HepG2 (cell line): ENCODE data around the gene SASH1. TPM values are rescaled to one million over a fixed set of nuclear protein-coding genes. Genes with fewer than 3 reads are reported as not detected.
A peak's percentile ranks its signal among the peaks of the same experiment; 100 is the strongest.

Experiments
- ATAC-seq: fragments of 200-7000 bp; cut with Tn5 transposase; 3 replicates; pipeline ENCODE4 v1.9.1; 2020; ENCODE audit warnings: mild to moderate bottlenecking, moderate library complexity
- BruUV-seq: library from RNA; stranded (reverse); fragments of 400-500 nt; replicated peaks from 2 replicates; lab custom pipeline; 2021; lab: Mats Ljungman, UMichigan
- CTCF ChIA-PET: fragments of 300-600 bp; formaldehyde crosslinking; extraction: SDS; loops from one replicate; lab custom pipeline; 2021; ENCODE audit warnings: low total read pairs, inconsistent platforms, low intra/inter-chr PET ratio; lab: Yijun Ruan, JAX
- POLR2A ChIA-PET: fragments of 350-600 bp; sonication (Branson Sonifier 250); formaldehyde crosslinking; loops from one replicate; lab custom pipeline; 2020; ENCODE audit warnings: antibody characterized with exemption, inconsistent platforms; lab: Yijun Ruan, JAX
- DNase-seq: peaks from one replicate; pipeline ENCODE4 v3.0.0-alpha.2; 2015; ENCODE audit warnings: low spot score
- FAIRE-seq: peaks from 3 replicates; lab custom pipeline; 2011; peaks lifted over from hg19 to GRCh38; lab: Jason Lieb, UNC
- H2AFZ ChIP-seq: one replicate; pipeline ENCODE4 v1.6.1; 2011; ENCODE audit warnings: low read length, inconsistent platforms
- H3K27ac ChIP-seq: fragments of 300-600 bp; 3 replicates; pipeline ENCODE4 v1.8.0; 2011; ENCODE audit warnings: mixed run types, mild to moderate bottlenecking, mixed read lengths, low read length, inconsistent platforms; ENCODE audit not compliant: insufficient read depth; ENCODE audit errors: extremely low read length
- H3K27me3 ChIP-seq, 2 experiments: fragments of 200-600 bp in 1 of 2; 2 replicates in 1 of 2; 3 replicates in 1 of 2; pipeline versions ENCODE4 v1.6.0 to v1.8.0; 2011; ENCODE audit warnings: low read length in 2 of 2, mild to moderate bottlenecking in 2 of 2, moderate library complexity in 2 of 2, inconsistent platforms in 1 of 2; ENCODE audit not compliant: insufficient read depth in 2 of 2, control insufficient read depth in 1 of 2
- H3K36me3 ChIP-seq, 2 experiments: fragments of 200-600 bp in 1 of 2; replicated peaks in 1 of 2; 2 replicates in 1 of 2; 3 replicates in 1 of 2; pipeline versions ENCODE4 v1.5.1 to v1.8.0; 2011; ENCODE audit warnings: low read length in 2 of 2, inconsistent platforms in 1 of 2; ENCODE audit not compliant: insufficient read depth in 2 of 2, control insufficient read depth in 1 of 2
- H3K4me1 ChIP-seq: 2 replicates; pipeline ENCODE4 v1.5.1; 2012; ENCODE audit warnings: low read length, inconsistent platforms; ENCODE audit not compliant: insufficient read depth
- H3K4me2 ChIP-seq: 2 replicates; pipeline ENCODE4 v1.6.0; 2011; ENCODE audit warnings: low read depth, low read length, inconsistent platforms
- H3K4me3 ChIP-seq, 3 experiments: fragments of 200-600 bp in 1 of 3; sonication (generic), shearing (Covaris generic) in 1 of 3; replicated peaks in 1 of 3; 2 replicates each; pipeline ENCODE4 v1.5.1; 2011 to 2016; ENCODE audit warnings: low read length in 3 of 3, inconsistent platforms in 2 of 3, low read depth in 2 of 3, mild to moderate bottlenecking in 2 of 3, control low read depth in 1 of 3, mixed read lengths in 1 of 3; ENCODE audit not compliant: insufficient read depth in 1 of 3
- H3K79me2 ChIP-seq: one replicate; pipeline ENCODE4 v1.6.1; 2011; ENCODE audit warnings: low read length, inconsistent platforms; ENCODE audit not compliant: insufficient read depth
- H3K9ac ChIP-seq: 2 replicates; pipeline ENCODE4 v1.6.0; 2011; ENCODE audit warnings: mild to moderate bottlenecking, low read depth, low read length, inconsistent platforms; ENCODE audit not compliant: insufficient read depth
- H3K9me3 ChIP-seq: 2 replicates; pipeline ENCODE4 v1.5.1; 2012; ENCODE audit warnings: mild to moderate bottlenecking, low read length
- H4K20me1 ChIP-seq: 2 replicates; pipeline ENCODE4 v1.6.0; 2011; ENCODE audit warnings: inconsistent platforms, mild to moderate bottlenecking, low read length, moderate library complexity; ENCODE audit not compliant: insufficient read depth
- IKZF1 ChIP-seq: fragments of 450-650 bp; IDR thresholded peaks from 2 replicates; pipeline ENCODE4 v1.7.1; 2016
- PAF1 ChIP-seq: IDR thresholded peaks from 2 replicates; pipeline ENCODE4 v1.6.1; 2016; ENCODE audit warnings: missing genetic modification reagents, missing compliant biosample characterization
- SOX6 ChIP-seq, 2 experiments: fragments of 450-650 bp in 1 of 2; sonication (generic) in 1 of 2; formaldehyde crosslinking in 1 of 2; IDR thresholded peaks; 2 replicates each; pipeline versions ENCODE4 v1.4.0 to v1.6.1; 2017 to 2020; ENCODE audit warnings: antibody characterized with exemption in 1 of 2, mild to moderate bottlenecking in 1 of 2, missing genetic modification reagents in 1 of 2
- TBX2 ChIP-seq: sonication (generic); formaldehyde crosslinking; IDR thresholded peaks from 2 replicates; pipeline ENCODE4 v1.5.0; 2020; ENCODE audit warnings: missing genetic modification reagents, mild to moderate bottlenecking, borderline replicate concordance
- ZNF430 ChIP-seq: sonication (generic); formaldehyde crosslinking; IDR thresholded peaks from 2 replicates; pipeline ENCODE4 v1.9.0; 2021; ENCODE audit warnings: mild to moderate bottlenecking, missing genetic modification reagents
- WGBS: methylation state at CpG from one replicate; pipeline ENCODE4 v1.1.6; 2017; ENCODE audit warnings: low lambda C conversion rate; 5-methylcytosine and 5-hydroxymethylcytosine counted together
- in situ Hi-C: cut with HindIII; loops from 2 replicates; pipeline ENCODE4 v1.10.0; 2017; ENCODE audit warnings: low pct_unique_long_range_greater_than_20kb; ENCODE audit not compliant: extremely low pct_ligation_motif_present
- intact Hi-C: fragments of 100-400 bp; cut with micrococcal nuclease; formaldehyde crosslinking; loops from one replicate; pipeline ENCODE4 v1.10.0; 2022; ENCODE audit not compliant: unreplicated experiment
- polyA plus RNA-seq, 8 experiments: library from polyadenylated mRNA; depleted of rRNA in 3 of 8; stranded (reverse) in 7 of 8; unstranded in 1 of 8; fragments of >200 nt; fragmentation: Illumina TruSeq in 4 of 8; extraction: Trizol in 4 of 8; gene quantifications; 2 replicates each; pipeline versions ENCODE4 v1.2.1 to v1.2.3, GENCODE V29; 2011 to 2016; ENCODE audit warnings: low read depth in 4 of 8, missing spikeins in 1 of 8, mixed read lengths in 1 of 8; ENCODE audit not compliant: insufficient read depth in 1 of 8
- total RNA-seq, 5 experiments: library from RNA; depleted of rRNA; stranded (reverse); fragments of >200 nt; fragmentation: Illumina TruSeq; extraction: Trizol; gene quantifications; 2 replicates each; pipeline ENCODE4 v1.2.3, GENCODE V29; 2016; ENCODE audit warnings: low read depth in 1 of 5
- TF ChIP-seq, protein P1 (sequence below): sonication (generic); formaldehyde crosslinking; IDR thresholded peaks from 2 replicates; pipeline ENCODE4 v1.5.0; 2020; ENCODE audit warnings: missing genetic modification reagents
- TF ChIP-seq, protein P2 (sequence below): fragments of 450-650 bp; IDR thresholded peaks from 2 replicates; pipeline ENCODE4 v1.6.1; 2016
- TF ChIP-seq, protein P3 (sequence below): sonication (generic); formaldehyde crosslinking; IDR thresholded peaks from 2 replicates; pipeline ENCODE4 v1.8.0; 2022; ENCODE audit warnings: missing genetic modification reagents, mild to moderate bottlenecking, inconsistent platforms, borderline replicate concordance

Gene SASH1
- total and polyA plus RNA-seq, 2 of the 13 experiments (the other 11 are each of a cell fraction or from before 2014, with no cell fraction given), result 7.5 to 8.2 TPM

DNA sequence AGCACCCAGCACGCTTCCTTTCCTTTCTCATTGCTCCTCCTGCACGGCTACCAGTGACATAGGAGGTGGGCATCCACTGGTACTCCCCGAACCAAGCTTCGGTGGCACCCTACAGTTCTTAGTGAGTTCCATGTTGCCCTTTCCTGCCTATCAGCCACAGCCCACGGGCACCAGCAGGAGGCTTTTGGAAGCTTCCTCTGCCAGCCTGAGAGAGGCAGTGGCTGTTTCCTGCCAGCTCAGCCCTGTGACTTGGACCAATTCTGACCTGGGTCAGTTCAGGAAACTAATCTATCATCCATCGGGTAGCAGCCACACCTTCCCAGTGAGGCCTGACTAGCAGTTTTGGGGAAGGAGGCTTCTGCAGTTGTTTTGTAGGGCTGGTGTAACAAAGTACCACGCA is 227.8 kb downstream of the SASH1 start:
- Histone ChIP-seq H2AFZ (no peak overlapping the region), H4K20me1 (no peaks in the 10 kb centered on the region), H3K4me1 (no peaks in the 10 kb centered on the region), H3K4me3 (no peak overlapping the region), H3K9ac (no peak overlapping the region), H3K27me3 (peaks cover 0 to 29% of the 10 kb centered on the region in 2 experiments; a peak in 3 of 5 replicates), H3K79me2 (no peaks in the 10 kb centered on the region), H3K36me3 (no peaks in the 10 kb centered on the region), H3K9me3 (no peaks in the 10 kb centered on the region), H3K4me2 (no peak overlapping the region), H3K27ac (no peak overlapping the region)
- ChIA-PET POLR2A (no interaction called here), CTCF (no interaction called here)
- DNase-seq, result no peak
- TF ChIP-seq, protein P1, sequence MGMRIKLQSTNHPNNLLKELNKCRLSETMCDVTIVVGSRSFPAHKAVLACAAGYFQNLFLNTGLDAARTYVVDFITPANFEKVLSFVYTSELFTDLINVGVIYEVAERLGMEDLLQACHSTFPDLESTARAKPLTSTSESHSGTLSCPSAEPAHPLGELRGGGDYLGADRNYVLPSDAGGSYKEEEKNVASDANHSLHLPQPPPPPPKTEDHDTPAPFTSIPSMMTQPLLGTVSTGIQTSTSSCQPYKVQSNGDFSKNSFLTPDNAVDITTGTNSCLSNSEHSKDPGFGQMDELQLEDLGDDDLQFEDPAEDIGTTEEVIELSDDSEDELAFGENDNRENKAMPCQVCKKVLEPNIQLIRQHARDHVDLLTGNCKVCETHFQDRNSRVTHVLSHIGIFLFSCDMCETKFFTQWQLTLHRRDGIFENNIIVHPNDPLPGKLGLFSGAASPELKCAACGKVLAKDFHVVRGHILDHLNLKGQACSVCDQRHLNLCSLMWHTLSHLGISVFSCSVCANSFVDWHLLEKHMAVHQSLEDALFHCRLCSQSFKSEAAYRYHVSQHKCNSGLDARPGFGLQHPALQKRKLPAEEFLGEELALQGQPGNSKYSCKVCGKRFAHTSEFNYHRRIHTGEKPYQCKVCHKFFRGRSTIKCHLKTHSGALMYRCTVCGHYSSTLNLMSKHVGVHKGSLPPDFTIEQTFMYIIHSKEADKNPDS (CRISPR knock-in tag), result no peak
- TF ChIP-seq PAF1 (no peak), SOX6 (IDR thresholded peaks at IDR 0.05) (no peak), SOX6 (CRISPR knock-in tag; IDR thresholded peaks at IDR 0.05) (no peak), TBX2 (CRISPR knock-in tag) (no peak)
- no peak for FAIRE-seq
- peak; percentile 40; the same call in 2 of the 3 replicates for ATAC-seq
- in situ Hi-C loops, result loop anchor here (10.0 kb wide), 1 partner anchor 864 kb away; no protein-coding TSS in a partner anchor
- intact Hi-C loops, result no loop called here
- 21% methylated on average over 7 of the region's 7 CpGs for WGBS
- no TSS peak for BruUV-seq

DNA sequence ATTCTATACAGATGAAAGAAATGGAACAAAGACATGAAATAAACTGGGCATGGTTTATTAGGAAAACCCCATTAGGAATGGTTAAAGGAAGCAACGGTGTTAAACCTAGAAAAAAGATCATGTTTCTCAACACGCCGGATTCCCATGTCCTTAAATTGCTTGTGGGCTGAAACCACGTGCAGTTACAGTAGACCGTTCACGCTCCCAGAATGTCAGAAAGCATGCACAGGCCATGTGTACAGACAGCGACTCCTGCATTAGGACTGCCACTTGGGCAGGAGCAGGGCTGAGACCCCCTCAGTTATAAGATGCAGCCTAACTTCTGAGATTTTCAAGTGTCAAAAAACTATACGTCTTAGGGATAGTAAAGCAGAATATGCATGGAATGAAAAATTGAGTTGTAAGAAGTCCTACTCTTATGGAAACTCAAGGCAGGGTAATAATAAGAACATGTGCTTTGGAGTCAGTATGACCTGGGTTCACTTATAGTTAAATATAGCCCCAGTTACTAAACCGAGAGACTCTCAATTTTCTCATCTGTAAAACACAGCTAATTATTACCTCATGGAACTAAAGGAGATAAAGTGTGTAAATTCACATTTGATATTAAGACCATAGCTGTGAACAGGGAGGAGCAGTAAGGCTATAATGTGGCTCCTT is 230.2 kb downstream of the SASH1 start:
- intact Hi-C loops, result no loop called here
- H3K4me2 ChIP-seq, result no peak overlapping the region
- H4K20me1 ChIP-seq, result no peaks in the 10 kb centered on the region
- WGBS, result 25% methylated on average over 9 of the region's 9 CpGs
- ATAC-seq (no peak), FAIRE-seq (no peak), DNase-seq (no peak)
- no TSS peak for BruUV-seq
- ChIA-PET CTCF (no interaction called here), POLR2A (no interaction called here)
- peaks cover 0 to 23% of the 10 kb centered on the region in 2 experiments; a peak in 3 of 5 replicates for H3K27me3 ChIP-seq
- in situ Hi-C loops, result loop anchor here (10.0 kb wide), 1 partner anchor 862 kb away; no protein-coding TSS in a partner anchor
- no peaks in the 10 kb centered on the region for H3K4me1 ChIP-seq
- H3K4me3 ChIP-seq, result no peak overlapping the region
- TF ChIP-seq ZNF430 (CRISPR knock-in tag) (no peak), IKZF1 (no peak)
- TF ChIP-seq, protein P2, sequence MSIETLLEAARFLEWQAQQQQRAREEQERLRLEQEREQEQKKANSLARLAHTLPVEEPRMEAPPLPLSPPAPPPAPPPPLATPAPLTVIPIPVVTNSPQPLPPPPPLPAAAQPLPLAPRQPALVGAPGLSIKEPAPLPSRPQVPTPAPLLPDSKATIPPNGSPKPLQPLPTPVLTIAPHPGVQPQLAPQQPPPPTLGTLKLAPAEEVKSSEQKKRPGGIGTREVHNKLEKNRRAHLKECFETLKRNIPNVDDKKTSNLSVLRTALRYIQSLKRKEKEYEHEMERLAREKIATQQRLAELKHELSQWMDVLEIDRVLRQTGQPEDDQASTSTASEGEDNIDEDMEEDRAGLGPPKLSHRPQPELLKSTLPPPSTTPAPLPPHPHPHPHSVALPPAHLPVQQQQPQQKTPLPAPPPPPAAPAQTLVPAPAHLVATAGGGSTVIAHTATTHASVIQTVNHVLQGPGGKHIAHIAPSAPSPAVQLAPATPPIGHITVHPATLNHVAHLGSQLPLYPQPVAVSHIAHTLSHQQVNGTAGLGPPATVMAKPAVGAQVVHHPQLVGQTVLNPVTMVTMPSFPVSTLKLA, result 0 out of 2 replicates have a peak, but pooled peaks have one; percentile 10
- TF ChIP-seq, protein P3, sequence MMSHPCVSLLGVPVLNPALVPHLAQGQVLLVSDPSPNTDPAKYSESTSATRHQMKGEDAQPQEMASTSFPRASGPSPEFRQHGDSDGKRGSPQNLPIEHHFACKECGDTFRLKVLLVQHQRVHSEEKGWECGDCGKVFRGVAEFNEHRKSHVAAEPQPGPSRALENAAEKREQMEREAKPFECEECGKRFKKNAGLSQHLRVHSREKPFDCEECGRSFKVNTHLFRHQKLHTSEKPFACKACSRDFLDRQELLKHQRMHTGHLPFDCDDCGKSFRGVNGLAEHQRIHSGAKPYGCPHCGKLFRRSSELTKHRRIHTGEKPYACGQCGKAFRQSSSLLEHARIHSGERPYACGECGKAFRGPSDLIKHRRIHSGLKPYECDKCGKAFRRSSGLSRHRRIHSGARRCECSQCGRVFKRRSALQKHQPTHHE, result no peak
- no peaks in the 10 kb centered on the region for H3K79me2 ChIP-seq
- no peak overlapping the region for H3K9ac ChIP-seq
- no peaks in the 10 kb centered on the region for H3K9me3 ChIP-seq
- no peak overlapping the region for H3K27ac ChIP-seq
- no peaks in the 10 kb centered on the region for H3K36me3 ChIP-seq
- H2AFZ ChIP-seq, result no peak overlapping the region
